NCI-H187 (cell line): ENCODE results near the gene MKS1.

Source experiments
- DNase-seq, 2 experiments: peaks; one replicate each; lab custom pipeline; 2025; lab: John Stamatoyannopoulos, UW

MKS1 gene

GRCh38 chr17:58200024-58200633 lies 18.9 kb downstream of the MKS1 start:
- DNase-seq = peak; percentile 18 to 43

- DNase-seq = no peak
Observed at GRCh38 chr17:58196610-58197009, 22.4 kb downstream of the MKS1 start.

GRCh38 chr17:58195518-58196123 lies 23.4 kb downstream of the MKS1 start:
- DNase-seq = no peak

DNA sequence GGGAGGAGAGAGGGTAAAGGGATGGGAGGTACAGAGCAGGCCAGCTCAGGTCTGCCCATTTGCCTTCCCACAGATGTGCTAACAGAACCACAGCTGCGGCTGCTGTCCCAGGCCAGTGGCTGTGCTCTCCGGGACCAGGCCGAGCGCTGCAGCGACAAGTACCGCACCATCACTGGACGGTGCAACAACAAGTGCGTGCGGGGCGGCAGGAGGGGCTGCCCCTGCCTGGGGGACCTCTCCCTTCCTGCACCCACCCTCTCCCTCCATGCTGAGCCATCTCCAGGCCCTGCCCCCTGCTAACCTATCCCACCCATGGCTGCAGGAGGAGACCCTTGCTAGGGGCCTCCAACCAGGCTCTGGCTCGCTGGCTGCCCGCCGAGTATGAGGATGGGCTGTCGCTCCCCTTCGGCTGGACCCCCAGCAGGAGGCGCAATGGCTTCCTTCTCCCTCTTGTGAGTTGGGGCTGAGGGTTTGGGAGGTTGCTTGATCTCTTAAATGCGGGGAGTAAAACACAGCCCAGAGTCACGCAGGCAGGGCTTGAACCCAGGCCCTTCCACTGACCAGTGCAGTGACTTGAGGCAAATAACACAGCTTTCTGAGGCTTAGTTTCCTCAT lies 25.3 kb downstream of the MKS1 start:
- no peak for DNase-seq

- DNase-seq = no peak
Observed at GRCh38 chr17:58192612-58193011, 26.4 kb downstream of the MKS1 start, which contains the start of gene EPX. Gene EPX, plus strand, starts transcription at chr17:58192726. Its CDS starts 121 bp downstream, at chr17:58192847.

DNA sequence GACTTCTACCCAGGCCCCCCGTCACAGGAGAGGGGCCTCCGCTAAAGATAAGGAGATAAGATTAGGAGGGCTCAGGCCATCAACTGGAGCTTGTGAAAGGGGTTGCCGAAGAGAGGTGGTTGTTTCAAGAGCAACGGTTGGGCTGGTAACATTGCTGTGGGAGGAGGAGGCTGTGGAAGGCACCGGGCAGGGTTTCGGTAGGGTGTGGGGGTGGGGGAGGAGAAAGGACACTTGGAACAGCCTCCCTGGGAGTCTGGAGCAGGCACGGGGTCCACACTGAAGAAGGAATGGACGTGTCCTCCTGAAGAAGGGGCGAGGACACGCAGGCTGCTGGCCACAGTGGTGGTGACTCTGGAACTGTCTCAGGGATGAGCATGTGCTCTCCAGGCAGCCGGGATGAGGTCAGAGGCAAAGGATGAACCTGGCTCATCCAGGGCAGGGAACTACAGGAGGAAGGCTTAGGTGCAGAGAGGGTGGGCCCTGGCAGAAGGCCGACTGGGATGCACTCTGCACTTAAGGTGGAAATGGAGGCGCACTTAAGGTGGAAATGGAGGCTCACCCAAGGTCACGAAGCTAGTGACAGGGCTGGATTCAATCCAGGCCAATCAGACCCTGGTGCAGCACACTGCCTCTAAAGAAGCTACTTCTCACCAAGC lies 27.7 kb downstream of the MKS1 start:
- DNase-seq = no peak

GRCh38 chr17:58189436-58190146 lies 29.5 kb downstream of the MKS1 start:
- no peak for DNase-seq

- DNase-seq = no peak
Observed at GRCh38 chr17:58187675-58188074, 31.4 kb downstream of the MKS1 start.

- no peak for DNase-seq
Observed at GRCh38 chr17:58187063-58187462, 32.0 kb downstream of the MKS1 start.

DNA sequence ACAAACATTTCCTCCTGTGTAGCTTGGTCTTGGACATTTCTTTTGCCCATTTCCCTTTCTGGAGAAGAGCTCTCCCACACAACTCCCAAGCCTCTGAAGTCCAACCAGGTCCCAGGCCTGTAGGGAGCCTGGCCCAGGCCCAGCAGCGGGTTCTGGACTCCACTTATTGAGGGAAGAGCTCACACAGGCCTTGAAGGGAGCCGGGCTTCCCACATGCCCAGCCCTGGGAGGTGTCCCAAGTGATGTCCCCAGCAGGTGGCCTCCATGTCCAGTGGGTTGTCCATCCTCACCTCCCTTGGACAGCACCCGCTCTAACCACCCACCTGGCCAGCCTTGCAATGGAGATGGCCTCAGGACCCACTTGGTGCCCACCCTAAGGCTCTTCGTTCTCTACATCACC lies 32.5 kb downstream of the MKS1 start:
- no peak for DNase-seq

GRCh38 chr17:58184986-58185761 lies 33.9 kb downstream of the MKS1 start:
- no peak for DNase-seq

DNA sequence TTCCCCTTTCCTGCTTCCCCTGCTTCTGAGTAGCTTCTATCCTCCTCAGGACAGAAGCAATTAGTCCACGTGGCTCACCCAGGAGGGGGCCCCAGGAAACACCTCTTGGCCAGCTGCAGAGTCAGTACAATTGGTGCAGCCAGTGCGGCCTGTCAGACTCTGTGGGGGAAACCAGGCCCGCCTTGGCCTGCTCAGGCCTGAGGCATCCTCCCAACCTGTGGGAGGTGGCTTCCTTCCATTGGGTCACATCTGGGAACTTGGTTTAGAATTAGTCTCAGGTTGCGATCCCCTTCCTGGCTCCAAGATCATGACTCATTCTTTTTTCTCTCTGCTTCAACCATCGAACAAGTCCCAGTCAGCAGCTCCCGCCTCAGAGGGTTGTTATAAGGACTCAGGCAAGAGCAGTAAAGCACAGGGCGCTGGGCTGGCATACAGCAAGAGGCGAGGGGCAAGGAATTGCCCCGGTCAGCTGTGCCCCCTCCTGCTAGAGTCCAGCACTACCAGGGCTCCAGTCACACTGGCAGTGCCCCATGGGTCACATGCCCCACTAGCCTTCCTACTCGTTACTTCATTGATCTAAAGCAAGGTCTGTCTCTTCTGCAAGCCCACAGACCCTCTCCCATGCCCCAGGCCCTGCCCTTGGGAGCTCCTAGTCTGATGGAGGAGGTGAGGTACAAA lies 34.6 kb downstream of the MKS1 start:
- DNase-seq = no peak

- no peak for DNase-seq
Observed at GRCh38 chr17:58183514-58183913, 35.5 kb downstream of the MKS1 start.

DNA sequence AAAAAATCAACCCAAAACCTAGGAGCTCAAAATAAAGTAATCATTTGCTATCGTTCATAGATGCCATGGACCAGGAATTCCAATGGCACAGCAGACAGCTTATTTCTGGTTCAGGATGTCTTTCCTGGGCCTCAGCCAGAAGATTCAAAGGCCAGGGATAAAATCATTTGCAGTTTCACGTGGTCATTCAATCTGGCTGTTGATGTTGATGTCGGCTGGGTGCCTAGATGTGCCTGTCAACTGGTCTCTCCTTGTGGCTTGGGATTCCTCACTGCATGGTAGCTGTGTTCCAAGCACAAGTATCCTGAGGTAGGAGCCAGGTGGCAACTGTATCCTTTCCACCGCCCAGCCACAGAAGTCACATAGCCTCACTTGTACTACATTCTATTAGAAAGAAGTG lies 37.3 kb downstream of the MKS1 start:
- DNase-seq = no peak

DNA sequence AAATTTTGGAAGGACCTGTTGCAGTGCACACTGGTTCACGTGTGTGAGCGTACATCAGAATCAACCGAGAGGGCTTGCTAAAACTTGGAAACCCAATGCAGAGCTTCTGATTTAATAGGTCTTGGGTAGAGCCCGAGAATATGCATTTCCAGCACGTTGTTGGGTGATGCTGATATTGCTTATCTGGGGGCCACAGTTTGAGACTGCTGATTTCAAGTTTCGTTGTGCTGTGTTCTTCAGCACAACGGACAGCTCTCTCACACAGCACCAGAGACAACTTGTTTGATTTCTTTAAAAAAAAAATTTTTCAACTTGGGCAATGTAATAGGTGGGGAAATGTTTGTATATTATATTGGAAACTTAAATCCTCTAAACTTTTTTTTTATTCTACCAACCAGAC lies 42.9 kb downstream of the MKS1 start:
- no peak for DNase-seq

- DNase-seq = no peak
Observed at GRCh38 chr17:58174871-58175270, 44.2 kb downstream of the MKS1 start.

GRCh38 chr17:58172369-58173071 lies 46.5 kb downstream of the MKS1 start:
- DNase-seq = no peak

GRCh38 chr17:58170622-58171021 lies 48.4 kb downstream of the MKS1 start:
- DNase-seq = no peak

GRCh38 chr17:58166682-58167081 lies 52.4 kb downstream of the MKS1 start, which contains the start of gene OR4D2:
Gene OR4D2, plus strand, starts transcription at chr17:58166982. Its CDS starts 2,674 bp downstream, at chr17:58169656.
- no peak for DNase-seq

GRCh38 chr17:58165981-58166380 lies 53.1 kb downstream of the MKS1 start:
- DNase-seq = no peak
